Kidney capillary endothelial cell (primary cell): ENCODE measurements around the gene GPS1.
A peak's percentile ranks its signal among the peaks of the same experiment; 100 is the strongest.

Experiments
- DNase-seq: peaks from one replicate; pipeline ENCODE4 v3.0.0-alpha.2; 2018; ENCODE audit warnings: low spot score

GPS1 gene

DNA sequence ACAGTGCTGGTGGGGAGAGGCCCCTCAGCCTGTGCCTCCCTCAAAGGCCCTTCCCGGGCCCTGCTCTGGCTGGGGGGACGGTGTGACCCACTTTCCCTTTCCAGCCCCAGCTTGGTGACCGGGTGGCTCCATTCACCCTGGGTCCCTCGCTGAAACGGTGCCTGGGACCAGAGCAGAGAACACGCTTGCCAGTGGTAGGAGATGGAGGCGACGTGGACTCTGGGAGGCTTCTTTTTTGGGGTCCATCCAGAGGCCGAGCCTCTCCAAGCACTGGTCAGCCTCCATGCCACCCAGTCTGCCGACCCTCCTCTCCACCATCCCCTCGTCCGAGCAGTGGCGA lies 36.8 kb upstream of the GPS1 start:
- no peak for DNase-seq

DNA sequence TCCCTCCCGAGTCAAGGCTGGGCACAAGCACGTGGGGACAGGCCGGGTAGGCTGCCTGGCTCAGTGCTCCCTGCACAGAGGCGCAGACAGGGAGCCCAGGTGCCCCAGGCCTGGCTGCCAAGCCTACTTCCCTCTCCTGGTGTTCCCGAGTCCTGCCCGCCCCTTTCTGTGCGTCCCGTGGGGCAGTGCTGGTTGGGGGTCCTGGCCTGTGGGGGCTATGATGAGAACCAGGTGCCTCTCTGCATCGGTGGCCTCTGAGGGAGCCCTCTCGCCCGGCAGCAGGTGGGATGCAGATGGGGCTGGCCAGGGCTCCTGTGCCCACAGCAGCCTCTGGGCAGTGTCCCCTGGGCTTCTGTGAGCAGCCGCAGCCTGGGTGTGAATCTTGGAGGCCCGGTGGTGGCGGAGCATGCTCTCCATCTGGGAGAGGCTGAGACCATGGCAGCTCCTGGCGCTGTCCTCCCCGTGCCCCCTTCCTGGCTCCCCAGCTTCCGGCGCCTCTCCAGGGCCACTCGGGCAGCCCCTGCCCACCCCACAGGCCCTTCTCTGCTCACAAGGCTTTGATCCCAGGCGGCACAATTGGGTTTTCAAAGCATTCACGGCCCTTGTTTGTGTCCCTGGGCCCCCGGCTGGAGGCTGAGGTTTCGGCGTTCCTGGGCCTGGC lies 36.3 kb upstream of the GPS1 start:
- DNase-seq: no peak

- no peak for DNase-seq
Observed at GRCh38 chr17:82016061-82016874, 35.4 kb upstream of the GPS1 start.

DNA sequence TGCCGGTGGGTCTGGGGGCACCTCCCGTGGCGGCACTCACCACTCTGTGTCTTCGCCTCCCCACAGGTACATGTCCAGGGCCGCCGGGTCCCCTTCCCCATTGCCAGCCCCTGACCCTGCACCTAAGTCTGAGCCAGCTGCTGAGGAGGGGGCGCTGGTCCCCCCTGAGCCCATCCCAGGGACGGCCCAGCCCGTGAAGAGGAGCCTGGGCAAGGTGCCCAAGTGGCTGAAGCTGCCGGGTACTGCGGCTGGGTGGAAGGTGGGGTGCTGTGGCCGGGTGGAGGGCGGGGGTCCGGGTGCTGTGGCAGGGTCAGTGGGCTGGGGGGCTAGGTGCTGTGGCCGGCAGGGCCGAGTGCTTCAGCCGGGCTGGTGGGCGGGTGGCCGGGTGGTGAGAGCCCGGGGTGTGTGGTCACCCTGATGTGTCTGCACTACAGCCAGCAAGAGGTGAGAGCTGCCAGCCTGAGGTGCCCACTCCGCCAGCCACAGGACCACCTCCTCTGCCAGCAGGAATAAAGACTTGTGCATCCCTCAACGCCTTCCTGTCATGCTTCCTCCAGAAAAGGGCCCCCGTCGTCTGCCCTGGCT lies 34.7 kb upstream of the GPS1 start:
- no peak for DNase-seq

GRCh38 chr17:82017612-82018151 lies 34.0 kb upstream of the GPS1 start:
- DNase-seq: no peak

DNA sequence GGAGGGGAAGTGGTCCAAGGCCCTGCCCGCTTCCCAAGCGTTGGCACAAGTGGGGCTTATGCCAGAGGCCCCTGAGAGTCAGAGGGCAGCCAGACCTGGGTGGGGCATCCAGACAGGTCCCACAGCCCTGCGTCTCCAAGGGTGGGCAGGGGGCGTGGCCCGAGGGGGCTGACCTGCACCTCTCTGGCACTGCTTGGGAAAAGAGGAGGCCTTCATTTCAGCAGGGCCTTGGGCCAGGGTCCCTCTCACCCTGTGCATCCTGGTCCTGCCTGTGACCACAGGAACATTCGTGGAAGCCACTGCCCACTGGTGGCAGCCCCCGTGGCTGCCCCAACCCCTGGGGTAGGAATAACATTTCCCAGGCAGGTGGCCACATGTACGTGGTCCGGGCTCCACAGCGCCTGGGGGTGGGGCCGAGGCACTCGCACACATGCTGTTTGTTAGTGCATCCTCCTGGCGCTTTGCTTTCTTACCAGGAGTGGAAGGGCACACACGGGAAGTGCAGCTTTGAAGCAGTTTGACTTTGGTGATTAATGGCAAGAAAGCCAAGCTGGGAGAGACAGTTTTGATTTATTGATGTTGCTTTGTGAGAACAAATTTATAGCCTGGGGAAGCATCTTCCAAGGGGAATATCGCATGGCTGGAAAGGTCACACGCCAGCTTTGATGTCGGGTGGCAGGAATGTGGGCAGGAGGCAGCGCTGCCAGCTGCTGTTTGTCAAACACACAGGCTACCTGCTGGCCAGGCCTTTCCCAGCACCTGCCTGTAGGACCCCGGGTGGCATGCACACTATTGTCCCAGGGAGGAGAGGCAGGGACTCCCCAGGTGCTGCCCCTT lies 33.3 kb upstream of the GPS1 start:
- no peak for DNase-seq

GRCh38 chr17:82018989-82019689 lies 32.6 kb upstream of the GPS1 start:
- no peak for DNase-seq

- DNase-seq: no peak
Observed at GRCh38 chr17:82019690-82020571, 31.8 kb upstream of the GPS1 start.

DNA sequence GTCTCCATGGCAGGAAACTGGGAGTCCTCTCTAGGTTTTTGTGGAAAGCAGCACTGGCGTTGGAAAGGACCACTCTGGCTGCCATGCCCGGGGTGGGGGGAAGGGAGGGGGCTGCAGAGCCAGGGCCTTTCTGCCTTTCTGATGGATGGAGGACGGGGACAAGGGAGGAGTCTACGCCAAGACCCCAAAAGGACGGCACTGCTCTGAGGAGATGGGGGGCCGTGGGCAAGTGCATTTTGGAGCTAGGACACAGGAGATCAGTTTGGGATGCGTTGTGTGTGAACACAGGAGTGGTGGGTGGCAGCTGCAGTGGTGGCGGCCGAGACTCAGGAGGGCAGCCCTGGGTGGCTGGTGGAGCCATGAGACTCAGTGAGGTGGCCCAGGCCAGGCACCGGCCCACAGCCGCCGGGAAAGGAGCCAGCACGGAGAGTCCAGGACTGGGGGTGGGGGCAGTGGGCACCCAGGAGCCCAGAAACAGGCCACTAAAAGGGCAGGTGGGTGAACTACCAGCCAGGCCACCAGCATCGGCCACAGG lies 31.1 kb upstream of the GPS1 start:
- no peak for DNase-seq

- DNase-seq: peak; percentile 75
Observed at GRCh38 chr17:82021107-82021899, 30.4 kb upstream of the GPS1 start.

- no peak for DNase-seq
Observed at GRCh38 chr17:82021900-82022309, 29.8 kb upstream of the GPS1 start.

DNA sequence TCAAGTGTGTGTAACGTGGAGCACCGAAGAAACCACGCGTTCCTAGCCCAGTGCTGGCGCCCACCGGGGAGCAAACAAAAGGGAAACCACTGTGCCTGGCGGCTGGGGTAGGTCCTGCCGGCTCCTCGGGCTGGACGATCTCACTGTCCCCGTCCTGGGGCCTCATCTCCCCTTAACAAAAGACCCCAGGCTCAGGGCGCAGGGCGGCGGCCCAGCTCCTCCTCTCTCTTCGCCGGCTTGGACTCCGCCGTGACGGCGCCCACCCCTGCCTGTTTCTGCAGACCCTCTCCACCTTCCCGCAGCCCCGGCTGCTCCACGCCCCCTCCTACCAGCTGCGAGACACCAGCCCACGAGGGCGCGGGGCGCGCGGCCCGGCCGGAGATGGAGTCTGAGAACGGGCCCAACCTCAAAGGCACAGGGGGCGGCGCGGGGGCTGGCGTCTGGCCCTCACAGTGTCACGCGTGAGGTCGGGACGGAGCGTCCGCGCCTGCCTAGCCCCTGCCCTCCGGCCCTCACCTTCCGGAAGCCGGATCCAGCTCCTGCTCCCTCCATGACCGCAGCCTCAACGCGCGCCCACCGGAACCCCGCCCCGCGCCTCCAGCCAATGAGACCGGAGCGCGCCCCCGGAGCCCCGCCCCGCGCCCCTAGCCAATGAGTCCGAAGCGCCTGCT lies 29.3 kb upstream of the GPS1 start, which contains the start of gene CENPX:
Gene CENPX (minus strand): TSS at position 569 of the 671 bp plus-strand sequence. CDS start 17 bp downstream, at position 552.
- DNase-seq: no peak

DNA sequence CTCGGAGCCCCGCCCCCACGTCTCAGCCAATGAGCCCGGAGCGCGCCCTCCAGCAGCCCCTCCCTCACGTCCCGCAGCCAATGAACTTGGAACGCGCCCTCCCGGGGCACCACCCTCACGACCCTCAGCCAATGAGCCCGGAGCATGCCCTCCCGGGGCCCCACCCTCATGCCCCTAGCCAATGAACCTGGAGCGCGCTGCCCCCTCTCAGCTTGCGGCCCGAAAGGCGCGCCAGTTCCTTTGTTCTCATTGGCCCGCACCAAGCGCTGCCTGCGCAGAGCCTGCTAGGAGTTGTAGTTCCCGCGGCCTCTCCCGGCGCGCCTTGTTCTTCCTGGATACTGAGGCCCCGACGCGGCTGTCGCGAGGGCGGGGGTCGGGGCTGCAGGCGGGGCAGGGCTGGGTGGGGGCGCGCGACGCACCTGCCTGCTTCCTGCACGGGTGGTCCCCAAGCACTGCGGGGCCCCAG lies 28.7 kb upstream of the GPS1 start, which contains the start of gene LRRC45:
Gene LRRC45 (plus strand): TSS at position 325 of the 466 bp plus-strand sequence. CDS start 339 bp downstream, outside the sequence.
- peak; percentile 98 for DNase-seq

GRCh38 chr17:82023447-82024241 lies 28.1 kb upstream of the GPS1 start:
- DNase-seq: no peak

- no peak for DNase-seq
Observed at GRCh38 chr17:82024859-82025258, 26.8 kb upstream of the GPS1 start.

DNA sequence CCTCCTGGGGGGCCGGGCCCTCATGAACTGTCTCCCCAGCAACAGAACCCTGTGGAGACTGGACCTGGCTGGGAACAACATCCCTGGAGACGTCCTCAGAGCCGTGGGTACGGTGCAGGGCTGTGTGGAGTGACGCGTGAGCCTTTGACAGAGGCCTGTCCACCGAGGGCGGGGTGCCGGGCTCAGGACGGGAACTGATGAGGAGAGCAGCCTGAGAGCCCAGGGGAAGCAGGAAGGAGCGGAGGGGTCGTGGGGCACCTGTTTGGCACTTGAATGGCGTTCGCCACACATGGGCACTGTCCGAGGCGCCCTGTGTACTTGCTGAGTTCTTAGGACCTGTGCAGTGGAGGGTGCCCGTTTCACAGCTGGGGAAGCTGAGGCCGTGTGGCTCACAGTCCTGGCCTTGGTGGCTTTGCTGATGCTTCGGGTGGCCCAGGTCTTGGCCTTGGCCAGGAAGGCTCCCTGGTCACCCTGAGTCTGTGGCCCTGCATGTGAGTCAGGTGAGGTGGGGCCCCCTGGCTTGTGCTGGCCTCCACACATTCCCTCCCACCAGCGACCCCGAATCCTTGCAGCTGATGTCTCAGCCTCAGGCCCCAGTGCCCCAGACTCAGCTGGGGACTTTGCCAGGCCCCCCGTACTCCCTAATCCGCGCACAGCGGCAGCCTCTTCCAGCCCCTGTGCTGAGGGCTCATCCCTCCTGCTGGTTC lies 26.1 kb upstream of the GPS1 start:
- no peak for DNase-seq

DNA sequence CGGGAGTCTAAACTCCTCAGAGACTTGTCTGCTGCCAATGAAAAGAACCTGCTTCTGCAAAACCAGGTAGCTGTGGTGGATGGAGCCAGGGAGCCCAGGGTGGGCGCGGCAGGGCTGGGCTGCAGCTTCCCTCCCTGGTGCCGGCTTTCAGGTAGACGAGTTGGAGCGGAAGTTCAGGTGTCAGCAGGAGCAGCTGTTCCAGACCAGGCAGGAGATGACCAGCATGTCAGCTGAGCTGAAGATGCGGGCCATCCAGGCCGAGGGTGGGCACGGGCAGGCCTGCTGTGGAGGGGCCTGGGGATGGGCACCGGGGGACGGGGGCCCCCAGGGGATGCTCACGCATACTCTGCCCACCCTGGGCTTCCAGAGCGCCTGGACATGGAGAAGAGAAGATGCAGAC lies 23.5 kb upstream of the GPS1 start:
- no peak for DNase-seq
